Neutrophil (primary cell): ENCODE measurements around the gene TEDC2.

Experiments
- H3K27ac ChIP-seq: fragments of 200-600 bp; sonication (generic); 2 replicates; pipeline ENCODE4 v1.5.1; 2016; ENCODE audit warnings: mild to moderate bottlenecking, moderate library complexity
- H3K27me3 ChIP-seq: fragments of 200-600 bp; sonication (generic); 2 replicates; pipeline ENCODE4 v1.6.0; 2016; ENCODE audit warnings: mild to moderate bottlenecking
- H3K36me3 ChIP-seq: fragments of 200-600 bp; sonication (generic); 2 replicates; pipeline ENCODE4 v1.5.1; 2017
- H3K4me1 ChIP-seq, 2 experiments: fragments of 200-600 bp in 1 of 2; sonication (generic) in 1 of 2; 1 replicate in 1 of 2; 2 replicates in 1 of 2; pipeline versions ENCODE4 v1.5.1 to v1.6.1; 2013 to 2016; ENCODE audit warnings: low read depth in 1 of 2, low read length in 1 of 2, mild to moderate bottlenecking in 1 of 2, moderate library complexity in 1 of 2; ENCODE audit not compliant: control insufficient read depth in 1 of 2, insufficient read depth in 1 of 2
- H3K4me3 ChIP-seq, 2 experiments: fragments of 200-600 bp in 1 of 2; sonication (generic) in 1 of 2; 1 replicate in 1 of 2; 2 replicates in 1 of 2; pipeline ENCODE4 v1.5.1; 2013 to 2016; ENCODE audit warnings: low read depth in 1 of 2, low read length in 1 of 2, mild to moderate bottlenecking in 1 of 2, moderate library complexity in 1 of 2
- H3K9me3 ChIP-seq: fragments of 200-600 bp; sonication (generic); 2 replicates; pipeline ENCODE4 v1.5.1; 2016
- CTCF ChIP-seq: fragments of 200-600 bp; sonication (generic); IDR thresholded peaks from 2 replicates; pipeline ENCODE4 v1.5.1; 2016; ENCODE audit warnings: antibody characterized with exemption

The TEDC2 gene

GRCh38 chr16:2459647-2460390 is at the start of gene TEDC2:
TSS of gene TEDC2 (plus strand) at chr16:2460109. CDS start at chr16:2460145, 36 bp downstream.
- Histone ChIP-seq H3K9me3 (no peaks in the 10 kb centered on the region), H3K4me1 (peaks cover 12 to 16% of the 10 kb centered on the region in 2 experiments), H3K36me3 (peaks cover 25% of the 10 kb centered on the region), H3K27ac (peak within 1 kb of the TSS; percentile 56), H3K4me3 (peak within 1 kb of the TSS; percentile 69 to 86), H3K27me3 (no peaks in the 10 kb centered on the region)
- peak; percentile 25 for TF ChIP-seq CTCF

GRCh38 chr16:2415085-2415484 is 44.8 kb upstream of the TEDC2 start:
- H3K4me1 ChIP-seq, result peaks cover 0 to under 1% of the 10 kb centered on the region in 2 experiments
- H3K27me3 ChIP-seq, result peaks cover 35% of the 10 kb centered on the region
- no peak overlapping the region for H3K27ac ChIP-seq
- H3K9me3 ChIP-seq, result no peaks in the 10 kb centered on the region
- TF ChIP-seq CTCF, result no peak
- no peaks in the 10 kb centered on the region for H3K36me3 ChIP-seq
- H3K4me3 ChIP-seq, result no peak overlapping the region

GRCh38 chr16:2420035-2420434 is 39.9 kb upstream of the TEDC2 start:
- no peaks in the 10 kb centered on the region for H3K36me3 ChIP-seq
- peaks cover 0 to 3% of the 10 kb centered on the region in 2 experiments for H3K4me1 ChIP-seq
- no peaks in the 10 kb centered on the region for H3K9me3 ChIP-seq
- H3K27me3 ChIP-seq, result peaks cover 18% of the 10 kb centered on the region
- no peak overlapping the region for H3K4me3 ChIP-seq
- TF ChIP-seq CTCF, result no peak
- H3K27ac ChIP-seq, result no peak overlapping the region

GRCh38 chr16:2422123-2422867 is 37.6 kb upstream of the TEDC2 start:
- H3K4me3 ChIP-seq, result no peak overlapping the region
- no peak for TF ChIP-seq CTCF
- no peaks in the 10 kb centered on the region for H3K36me3 ChIP-seq
- H3K27me3 ChIP-seq, result peaks cover 11% of the 10 kb centered on the region
- H3K27ac ChIP-seq, result no peak overlapping the region
- no peaks in the 10 kb centered on the region for H3K9me3 ChIP-seq
- H3K4me1 ChIP-seq, result peaks cover 0 to 3% of the 10 kb centered on the region in 2 experiments

GRCh38 chr16:2424061-2425007 is 35.6 kb upstream of the TEDC2 start:
- peaks cover 11% of the 10 kb centered on the region for H3K27me3 ChIP-seq

More at GRCh38 chr16:2424061-2425007, 35.6 kb upstream of the TEDC2 start:
- H3K27ac ChIP-seq, result no peak overlapping the region
- H3K36me3 ChIP-seq, result no peaks in the 10 kb centered on the region
- H3K4me1 ChIP-seq, result peaks cover 7 to 13% of the 10 kb centered on the region in 2 experiments
- TF ChIP-seq CTCF, result no peak
- no peaks in the 10 kb centered on the region for H3K9me3 ChIP-seq
- no peak overlapping the region for H3K4me3 ChIP-seq
